ENCODE results near the gene COMMD10. TPM values are rescaled to one million over a fixed set of nuclear protein-coding genes. Genes with fewer than 3 reads are reported as not detected.

Gene COMMD10
- polyA plus RNA-seq, 10 donors, result 25.0 to 37.7 (median 30.8) TPM

DNA sequence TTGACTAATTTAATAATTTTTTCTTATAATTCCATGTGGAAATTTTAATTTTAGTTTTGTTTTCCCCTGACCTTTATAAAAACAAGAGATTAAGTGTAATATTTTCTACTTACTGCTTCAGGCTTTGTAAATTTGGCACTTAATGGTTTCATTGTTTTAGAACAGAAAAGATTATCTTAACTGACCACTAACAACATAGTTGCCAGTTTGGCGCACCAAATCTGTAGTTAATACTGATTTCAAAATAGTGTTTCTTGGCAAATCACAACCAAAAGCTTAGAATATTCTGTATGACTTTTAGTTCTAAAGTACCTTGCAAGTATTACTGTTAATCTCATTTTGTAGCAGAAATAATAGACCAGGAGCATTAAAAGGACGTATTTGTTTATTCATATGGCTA lies 124.3 kb downstream of the COMMD10 start:
- no peak for DNase-seq

DNA sequence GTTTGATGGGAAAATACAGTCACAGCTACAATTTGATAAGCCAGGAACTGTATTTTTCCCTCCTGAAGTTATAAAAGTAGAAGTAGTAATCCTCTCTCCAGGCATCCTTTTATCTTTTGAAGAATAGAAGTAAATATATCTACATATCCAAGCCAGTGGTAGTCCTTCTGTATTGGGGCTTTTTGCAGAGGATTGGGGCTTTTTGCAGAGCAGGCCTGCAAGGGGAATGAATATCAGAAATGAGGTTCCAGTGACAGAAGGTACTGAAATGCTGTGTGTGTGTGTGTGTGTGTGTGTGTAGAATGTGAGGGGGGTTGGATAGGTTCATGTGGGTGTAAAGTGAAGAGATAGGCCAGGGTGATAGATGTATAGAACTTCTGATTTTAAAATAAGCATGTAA lies 127.4 kb downstream of the COMMD10 start:
- no peak for DNase-seq

DNA sequence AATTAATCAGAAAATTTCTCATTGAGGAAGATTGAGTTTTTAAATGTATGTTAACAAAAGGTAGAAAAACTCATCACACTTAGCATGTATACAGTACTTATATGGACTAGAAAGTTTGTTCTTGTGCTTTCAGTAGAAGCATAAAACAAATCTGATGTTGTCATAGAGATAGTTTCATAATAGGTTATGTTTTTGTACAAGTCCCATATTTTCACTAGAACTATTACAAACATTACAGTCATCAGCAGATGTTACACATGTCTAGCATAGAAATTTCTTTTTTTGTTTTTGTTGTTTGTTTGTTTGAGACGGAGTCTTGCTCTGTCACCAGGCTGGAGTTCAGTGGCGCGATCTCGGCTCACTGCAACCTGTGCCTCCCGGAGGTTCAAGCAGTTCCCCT lies 131.4 kb downstream of the COMMD10 start:
- DNase-seq, result no peak

DNA sequence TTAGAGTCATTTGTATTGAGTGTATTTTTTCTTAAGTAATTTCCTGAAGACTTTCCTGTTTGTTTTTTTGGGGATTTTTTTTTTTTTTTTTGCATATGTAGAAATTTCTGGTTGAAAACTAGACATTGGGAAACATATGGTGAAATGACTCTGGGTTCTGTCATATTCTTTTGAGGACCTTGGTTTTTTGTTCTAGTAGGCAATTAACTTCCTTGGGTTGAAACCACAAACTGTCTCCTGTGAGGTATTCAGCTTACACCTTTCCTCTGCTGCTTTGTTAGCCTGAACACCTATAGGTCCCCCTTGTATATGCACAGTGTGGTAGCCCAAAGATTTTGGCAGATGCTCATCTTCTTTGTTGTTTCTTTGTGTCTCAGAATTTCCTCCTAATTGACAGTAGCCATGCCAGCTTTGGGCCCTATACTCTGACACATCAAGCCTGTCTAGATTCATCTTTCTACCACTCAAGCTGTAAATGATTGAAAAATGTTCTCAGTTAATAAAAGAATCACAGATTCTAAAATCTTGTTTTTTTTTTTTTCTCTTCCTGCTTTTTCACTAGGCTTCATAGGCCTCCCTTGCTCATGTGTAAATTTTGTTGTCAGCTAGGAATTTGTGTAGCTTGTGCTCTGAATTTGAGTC lies 140.6 kb downstream of the COMMD10 start:
- no peak for DNase-seq

DNA sequence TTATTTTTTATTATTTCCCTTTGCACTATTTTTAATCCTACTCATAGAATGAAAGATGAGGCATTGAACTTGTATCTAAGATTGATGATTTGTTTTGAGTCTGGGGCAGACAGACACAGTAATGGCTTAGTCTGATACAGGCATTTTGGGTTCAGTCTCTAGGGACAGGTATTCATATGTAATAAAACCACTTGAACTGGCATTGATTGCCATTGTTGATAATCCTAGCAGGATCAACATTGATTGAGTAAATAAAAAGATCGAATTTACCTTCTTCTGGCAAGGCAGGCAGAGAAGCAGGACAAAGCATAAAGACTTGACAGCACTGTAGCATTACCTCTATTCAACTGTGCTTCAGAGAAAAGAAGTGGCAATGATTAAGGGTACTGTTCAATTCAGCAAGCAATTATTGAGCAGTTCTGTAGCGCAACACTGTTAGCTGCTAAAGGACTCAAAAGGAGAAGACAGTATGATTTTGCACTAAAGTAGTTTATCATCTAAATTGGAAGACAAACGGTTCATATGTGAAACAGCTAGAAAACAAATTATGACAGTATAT lies 144.4 kb downstream of the COMMD10 start:
- DNase-seq, result no peak

DNA sequence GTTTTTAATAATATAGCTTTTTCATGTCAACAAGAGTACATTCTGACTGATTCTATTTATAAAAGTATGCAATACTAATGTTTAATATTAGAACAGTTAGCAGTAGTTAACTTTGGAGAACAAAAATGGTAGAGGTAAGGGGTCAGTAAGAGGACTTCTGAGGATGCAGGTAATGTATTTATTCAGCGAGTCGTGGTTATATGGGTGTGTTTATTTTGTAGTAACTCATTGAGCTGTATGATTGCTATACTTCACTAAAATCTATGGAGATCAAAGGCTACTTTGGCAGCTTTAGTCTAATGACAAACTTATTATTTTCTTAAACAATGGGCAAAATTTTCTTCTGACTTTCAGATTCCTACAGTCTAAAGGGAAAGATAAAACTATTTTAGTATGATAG lies 146.5 kb downstream of the COMMD10 start:
- DNase-seq, result no peak

DNA sequence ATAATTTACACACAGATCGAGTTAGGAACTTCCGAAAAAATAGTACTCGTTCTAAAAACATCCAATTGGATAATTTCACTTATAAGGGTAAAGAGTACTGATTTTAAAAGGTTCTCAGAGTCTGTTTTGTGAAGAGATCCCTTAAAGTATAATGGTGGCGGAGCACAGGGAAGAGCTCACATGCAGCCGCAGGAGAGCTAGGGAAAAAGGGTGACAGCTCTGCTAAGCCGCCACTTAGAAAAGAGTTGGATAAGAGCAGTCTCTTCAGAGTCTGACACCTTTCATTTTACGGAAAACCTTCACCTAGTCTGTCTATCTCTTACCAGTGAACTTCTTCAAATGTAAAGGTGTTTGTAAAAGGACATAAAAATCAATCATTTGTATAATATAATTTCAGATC lies 149.9 kb downstream of the COMMD10 start:
- DNase-seq, result no peak

DNA sequence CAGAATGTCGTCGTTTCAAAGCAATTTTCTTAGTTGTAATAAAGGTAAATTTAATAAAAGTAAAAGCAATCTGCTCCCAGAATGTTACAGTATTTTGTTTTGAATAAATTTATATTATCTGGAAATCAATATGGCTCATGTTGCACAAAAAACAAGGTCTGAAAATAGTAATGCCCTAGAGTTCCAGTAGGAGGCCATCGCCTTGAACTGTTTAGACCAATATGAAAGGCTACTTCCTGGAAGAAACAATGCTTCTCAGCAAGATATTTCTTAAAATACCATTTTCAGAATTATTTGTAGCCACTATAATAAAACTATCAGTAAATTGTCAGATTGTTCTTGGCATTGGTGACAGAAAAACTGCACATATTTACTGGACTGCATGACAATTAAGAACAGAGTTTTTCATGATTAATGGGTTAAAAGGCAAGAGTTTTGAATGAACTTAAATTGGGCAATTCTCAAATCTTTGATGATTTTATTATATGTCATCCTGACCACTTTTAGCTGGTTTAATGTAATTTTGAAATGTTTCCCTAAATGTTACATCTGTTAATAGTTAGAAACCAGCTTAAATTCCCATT lies 153.2 kb downstream of the COMMD10 start:
- no peak for DNase-seq

DNA sequence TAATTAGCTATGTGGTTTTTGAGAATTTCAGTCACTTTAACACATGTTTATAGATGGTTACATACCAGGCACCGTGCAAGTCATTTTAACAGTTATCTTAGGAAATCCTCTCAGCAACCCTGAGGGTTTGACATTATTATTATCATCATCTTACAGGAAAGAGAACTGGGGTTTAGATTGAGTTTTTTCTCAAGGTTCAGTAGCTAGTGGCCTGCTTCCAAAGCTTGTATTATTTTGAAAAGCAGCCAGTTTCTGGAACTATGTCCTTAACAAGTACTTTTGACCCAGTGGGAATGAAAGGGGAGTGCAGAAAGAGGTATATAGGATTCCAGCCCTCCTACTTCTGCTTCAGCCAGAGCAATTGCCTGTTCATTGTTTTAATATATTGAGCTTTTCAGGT lies 157.5 kb downstream of the COMMD10 start:
- peak; percentile 4 to 42 (median 27) for DNase-seq

DNA sequence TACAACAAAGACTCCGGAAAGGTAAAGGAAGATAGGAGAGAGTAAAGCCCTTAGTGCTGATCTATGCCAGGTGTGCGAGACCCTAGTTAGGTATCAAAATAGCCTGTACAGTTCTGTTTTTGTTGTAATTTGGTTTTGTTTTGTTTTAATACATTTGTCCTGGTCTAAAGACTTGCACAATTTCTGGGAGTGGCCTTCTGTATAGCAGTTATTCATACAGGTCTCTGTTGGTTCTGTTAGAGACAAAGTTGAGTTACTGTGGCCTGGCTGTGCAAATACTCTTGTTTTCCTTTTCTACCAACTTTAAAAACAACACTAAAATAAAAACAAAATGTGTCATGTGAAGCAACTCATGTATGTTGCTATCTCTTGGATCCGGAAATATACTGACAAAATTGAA lies 163.6 kb downstream of the COMMD10 start:
- DNase-seq, result no peak

DNA sequence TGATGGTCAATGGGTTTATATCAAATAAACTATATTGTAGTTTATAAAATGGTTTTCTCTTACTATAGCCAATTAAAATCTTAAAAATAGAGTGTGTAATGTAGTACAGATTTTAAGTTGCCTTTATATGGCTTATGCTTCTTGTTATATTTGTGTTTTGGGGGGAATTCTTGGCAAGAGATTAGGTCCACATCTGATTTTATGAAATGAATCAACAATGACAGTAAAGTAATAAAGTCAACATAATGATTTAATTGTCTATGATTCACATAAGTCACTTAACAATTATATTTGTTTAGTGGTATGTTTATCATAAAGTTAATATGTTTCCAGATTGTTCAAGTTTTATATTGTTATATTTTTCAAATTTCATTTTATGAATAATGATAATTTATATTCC lies 164.8 kb downstream of the COMMD10 start:
- DNase-seq, result no peak

DNA sequence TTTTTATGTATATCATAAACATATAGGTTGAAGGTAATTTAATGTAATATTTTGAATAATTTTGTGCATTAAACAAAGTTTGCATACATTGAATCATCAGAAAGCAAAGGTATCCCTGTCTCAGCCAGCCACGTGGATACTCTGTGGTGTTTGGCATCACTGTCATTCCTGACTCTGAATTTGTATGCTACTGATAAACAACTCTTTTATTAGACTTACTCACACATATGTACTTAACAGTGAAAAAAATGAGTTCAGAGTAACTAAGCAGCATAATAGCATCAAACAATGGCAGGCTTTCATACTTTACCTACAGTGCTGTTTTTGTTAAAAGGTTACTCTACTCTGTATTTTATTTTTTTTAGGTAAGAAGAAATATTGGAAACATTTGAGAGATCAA lies 171.9 kb downstream of the COMMD10 start:
- no peak for DNase-seq

DNA sequence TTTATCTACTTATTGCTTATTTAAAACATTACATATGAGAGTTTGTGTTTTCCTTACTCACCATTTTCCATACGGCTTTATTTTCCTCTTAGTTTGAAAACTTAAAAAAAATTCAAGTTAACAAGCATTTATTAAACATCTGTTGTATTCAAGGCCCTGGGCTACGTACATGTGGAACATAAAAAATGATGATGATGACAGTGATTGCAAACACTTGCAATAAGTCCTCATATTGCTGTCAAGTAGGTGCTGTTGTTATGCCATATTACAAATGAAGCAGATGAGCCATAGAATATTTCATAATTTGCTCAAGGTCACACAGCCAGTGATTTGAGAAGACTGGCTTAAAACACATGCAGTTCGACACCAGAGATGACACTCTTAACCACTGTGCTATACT lies 180.6 kb downstream of the COMMD10 start:
- DNase-seq, result no peak

DNA sequence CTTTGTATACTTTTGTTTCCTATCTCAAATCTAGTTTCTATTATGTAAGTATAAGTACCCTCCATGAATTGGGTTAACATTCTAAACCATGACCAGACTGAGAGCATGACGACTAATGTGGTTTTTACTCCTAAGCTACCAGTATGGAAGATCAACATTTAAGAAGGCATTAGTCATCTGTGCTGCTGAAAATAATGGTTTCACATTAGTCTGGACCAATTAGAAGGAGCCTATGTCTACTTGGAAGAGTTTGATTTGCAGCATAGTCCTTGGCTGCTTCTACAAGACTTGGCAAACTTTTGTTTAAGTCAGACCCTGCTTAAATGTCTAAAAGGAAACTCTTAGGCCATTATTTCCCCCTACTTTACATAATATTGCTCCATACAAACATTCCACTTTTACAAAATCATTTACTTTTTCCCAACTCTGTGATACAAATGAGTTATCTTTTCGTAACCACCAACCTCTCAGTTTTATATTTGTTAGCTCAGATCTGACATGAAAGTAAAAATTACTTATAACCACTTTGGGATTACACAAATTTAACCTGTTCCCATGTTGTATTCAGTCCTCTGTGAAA lies 186.7 kb downstream of the COMMD10 start:
- DNase-seq, result peak in 1 of 3 donors; percentile 5

DNA sequence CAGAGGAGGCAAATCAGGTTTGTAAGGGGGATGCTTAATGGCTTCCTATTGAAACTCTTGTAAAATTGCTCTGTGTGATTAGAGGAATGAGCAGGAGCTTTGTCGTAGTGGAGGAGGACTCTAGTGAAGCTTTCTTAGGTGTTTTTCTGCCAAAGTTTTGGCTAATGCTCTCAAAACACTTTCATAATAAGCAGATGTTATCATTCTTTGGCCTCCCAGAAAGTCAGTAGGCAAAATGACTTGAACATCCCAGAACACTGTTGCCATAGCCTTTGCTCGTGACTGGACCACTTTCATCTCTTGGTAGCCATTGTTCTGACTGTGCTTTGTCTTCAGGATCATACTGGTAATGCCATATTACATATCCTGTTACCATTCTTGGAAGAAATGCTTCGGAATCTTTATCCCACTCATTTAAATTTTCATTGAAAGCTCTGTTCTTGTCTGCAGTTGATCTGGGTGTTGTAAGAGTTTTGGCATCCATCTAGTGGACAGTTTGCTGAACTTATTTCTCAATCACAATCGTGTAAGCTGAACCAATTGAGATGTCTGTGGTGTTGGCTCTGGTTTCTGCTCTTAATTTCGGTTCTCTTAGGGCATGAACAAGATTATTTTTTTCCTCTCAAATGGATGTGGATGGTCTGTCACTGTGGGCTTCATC lies 187.6 kb downstream of the COMMD10 start:
- no peak for DNase-seq

DNA sequence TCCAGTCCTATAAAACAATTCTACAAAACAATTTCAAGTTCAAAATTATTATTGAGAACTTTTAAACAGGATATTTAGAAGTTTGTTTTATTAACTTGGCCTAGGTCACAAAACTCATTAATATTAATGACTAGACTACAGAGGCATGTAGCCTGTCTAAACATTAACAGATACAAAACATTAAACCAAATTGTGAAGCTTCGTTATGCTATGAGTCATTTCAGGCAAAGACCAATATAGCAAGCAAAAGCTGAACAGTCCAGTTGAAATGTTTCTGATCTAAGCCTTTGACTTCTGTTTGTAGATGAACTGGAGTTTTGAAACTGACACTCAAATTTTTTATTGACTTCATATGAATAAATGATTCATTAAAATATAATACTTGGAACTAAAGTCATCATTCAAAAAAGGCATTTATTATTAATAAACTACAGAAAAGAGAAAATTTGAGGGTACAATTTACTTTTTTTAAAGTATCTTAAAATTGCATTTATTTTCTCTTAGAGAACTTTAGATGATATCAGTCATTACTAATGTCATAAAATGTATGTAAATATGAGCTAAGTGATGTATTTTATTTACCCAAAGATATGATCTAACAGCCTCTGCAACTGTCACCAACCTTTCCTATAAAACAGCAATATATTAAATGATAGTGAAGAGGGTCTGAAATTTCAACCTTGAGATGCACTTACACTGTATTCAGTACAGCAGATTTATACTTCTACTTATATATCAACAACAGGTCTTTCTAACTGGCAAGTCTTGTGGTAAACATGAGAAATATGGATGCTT lies 188.8 kb downstream of the COMMD10 start:
- DNase-seq, result no peak

DNA sequence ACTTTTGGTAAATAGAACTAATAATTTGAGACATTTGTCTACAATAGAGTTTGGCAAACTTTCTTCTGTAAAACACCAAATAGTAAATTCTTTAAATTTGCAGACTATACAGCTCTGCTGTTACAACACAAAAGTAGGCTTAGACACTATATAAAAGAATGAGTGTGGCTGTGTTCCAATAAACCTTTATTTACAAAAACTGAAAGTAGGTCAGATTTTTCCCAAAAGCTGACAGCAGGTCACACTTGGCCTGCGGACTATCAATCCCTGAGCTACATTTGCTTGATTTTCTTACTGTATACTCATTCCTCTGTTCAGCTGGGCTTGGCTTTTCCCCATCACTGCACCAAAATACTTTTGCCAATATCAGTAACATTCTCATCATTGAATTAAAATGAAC lies 189.4 kb downstream of the COMMD10 start:
- DNase-seq, result no peak

DNA sequence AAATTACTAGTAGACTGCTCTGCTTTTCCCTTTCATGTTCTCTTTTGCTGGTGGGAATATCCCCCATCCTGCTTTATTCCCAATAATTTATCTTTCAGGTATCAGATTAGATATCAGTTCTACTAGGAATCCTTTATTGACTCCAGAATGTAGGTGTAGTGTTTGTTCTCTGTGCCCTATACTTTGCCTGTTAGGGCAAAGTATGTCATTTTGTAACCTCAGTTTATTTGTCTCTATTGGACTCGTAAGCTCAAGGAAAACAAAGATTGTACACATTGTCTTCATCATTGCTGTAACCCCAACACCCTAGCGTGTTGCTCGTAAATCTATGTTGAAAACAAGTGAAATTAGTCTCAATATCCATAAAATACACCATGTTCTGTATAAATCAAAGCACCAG lies 190.5 kb downstream of the COMMD10 start:
- no peak for DNase-seq

DNA sequence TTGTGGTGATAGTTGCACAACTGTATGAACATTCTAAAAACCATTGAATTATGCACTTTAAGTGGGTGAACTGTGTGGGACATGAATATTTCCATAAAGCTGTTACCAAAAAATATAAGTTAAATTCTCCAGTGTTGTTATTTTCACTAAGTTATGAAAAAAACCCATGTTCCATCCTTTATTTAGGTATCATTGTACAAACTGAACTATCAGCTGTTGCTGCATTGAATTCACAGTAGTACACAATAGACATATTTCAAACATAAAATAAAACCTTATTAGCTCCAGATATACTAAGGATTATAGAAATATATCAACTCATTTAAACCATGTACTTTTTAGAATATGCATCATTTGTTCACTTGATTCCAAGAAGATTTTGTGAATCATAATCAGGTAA lies 192.1 kb downstream of the COMMD10 start:
- no peak for DNase-seq

DNA sequence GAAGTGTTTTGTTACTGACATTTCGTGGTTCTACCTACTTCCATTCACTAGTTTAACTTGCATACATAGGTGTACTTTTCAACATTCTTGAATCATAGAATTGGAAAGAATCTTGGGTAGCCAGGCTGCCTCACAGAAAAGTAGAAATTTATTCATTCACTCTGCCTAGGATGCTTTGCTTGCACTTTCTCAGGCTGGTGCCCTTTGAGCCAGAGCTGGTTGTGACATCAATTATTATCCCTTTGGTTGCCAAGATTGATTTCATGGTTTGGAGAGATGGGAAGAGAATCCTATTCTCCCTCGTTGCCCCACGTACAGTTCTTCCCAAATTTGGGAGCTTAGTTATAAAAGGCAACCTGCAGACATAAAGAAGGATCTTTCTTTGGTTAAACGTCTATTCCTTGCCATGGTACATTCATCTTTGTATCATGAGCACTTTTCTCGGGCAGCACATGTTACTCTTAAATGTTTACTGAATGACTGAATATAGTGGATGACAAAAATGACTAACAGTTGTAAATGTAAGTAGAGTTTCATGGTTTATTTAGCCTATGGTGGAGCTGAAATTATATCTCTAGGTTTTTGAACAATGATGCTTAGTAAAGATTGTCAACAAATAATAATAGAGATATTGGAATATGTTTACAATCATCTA lies 195.5 kb downstream of the COMMD10 start:
- no peak for DNase-seq

DNA sequence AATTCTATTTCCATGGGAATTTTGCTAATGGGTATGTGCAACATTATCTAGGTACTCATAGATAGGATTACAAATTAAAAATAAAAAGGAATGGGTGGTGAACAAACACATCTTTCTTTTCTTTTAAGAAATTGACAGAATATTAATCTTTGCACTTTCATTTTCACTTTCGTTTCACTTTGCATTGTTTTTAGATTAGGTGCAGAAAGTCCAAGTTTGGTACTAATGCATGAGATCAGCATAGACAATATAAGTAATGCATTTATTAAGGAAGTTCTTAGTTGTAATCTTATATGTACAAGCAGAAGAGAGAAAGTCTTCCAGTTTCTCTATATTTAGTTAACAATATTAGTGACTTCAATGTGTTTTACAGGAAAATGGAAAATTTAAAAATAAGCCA lies 196.5 kb downstream of the COMMD10 start:
- no peak for DNase-seq

DNA sequence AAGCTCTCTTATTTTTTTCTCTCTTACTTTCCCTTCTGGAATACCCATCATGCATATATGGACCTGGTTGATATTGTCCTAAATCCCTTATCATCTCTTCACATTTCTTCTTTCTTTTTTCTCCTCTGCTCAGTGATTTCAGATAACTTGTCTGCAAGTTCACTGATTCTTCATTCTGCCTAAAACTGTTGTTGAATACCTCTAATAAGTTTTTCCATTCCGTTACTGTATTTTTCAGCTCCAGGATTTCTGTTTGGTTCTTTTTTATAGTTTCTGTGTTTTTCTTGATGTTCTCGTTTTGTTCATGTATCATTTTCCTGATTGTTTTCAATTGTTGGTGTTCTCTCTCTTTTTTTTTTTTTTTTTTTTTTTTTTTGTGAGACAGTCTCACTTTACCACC lies 203.7 kb downstream of the COMMD10 start:
- no peak for DNase-seq
